HG02884 (cell line): ENCODE results near the gene SOX11.
"Not testable (repeated sequence)": the region's sequence is repeated elsewhere in the genome, so short reads cannot be mapped to it uniquely, and the experiment has no call there.

Source experiments
- ATAC-seq: cut with Tn5 transposase; IDR thresholded peaks from one replicate; pipeline ENCODE4 v1.9.1; 2021; ENCODE audit warnings: mild to moderate bottlenecking, moderate library complexity; ENCODE audit not compliant: unreplicated experiment

SOX11 gene

DNA sequence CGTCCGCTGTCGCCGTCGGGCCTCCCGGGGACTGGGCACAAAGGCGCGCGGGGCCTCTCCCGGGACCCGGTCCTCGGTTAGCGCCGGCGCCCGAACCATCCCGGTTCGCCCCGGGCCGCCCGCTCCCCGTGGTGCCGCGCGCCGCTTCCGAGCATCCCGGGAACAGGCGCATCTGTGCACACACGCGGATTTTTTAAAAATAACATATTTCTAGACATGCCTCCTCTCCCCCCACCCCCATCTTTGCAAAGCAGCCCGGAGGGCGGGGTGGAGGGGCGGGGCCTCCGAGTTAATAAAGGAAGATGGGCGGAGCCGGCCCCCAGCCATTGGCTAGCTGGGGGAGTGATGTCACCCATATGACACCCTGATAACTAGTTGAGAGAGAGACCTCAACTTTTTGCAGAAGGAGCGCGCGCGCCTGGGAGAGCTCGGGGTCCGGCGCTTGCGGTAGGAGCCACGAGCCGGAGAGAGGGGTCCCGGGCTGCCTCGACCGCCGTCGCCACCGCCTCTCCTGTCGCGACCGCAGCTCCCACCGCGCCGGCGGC, at the start of gene SOX11:
SOX11 (plus strand) TSS at position 400 of the 545 bp plus-strand sequence. CDS start 338 bp downstream, outside the sequence.
- ATAC-seq, result no peak

DNA sequence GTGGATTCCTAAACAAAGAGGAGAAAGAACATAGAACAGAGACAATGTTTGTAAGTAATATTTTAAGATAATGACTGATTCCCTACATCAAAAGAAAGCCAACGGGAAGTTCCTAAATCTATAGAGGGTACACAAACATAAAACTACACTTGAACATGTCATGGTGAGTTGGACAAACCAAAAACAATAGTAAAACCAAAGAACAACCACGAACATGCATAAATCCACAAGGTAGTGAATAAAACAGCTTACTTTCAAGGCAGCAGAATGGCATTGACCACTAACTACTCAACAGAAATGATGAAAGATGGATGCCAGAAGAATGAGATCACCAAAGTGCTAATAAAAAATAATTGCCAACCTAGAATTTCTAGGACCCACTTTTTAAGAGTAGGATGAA, 39.5 kb upstream of the SOX11 start:
- not testable (repeated sequence) for ATAC-seq

DNA sequence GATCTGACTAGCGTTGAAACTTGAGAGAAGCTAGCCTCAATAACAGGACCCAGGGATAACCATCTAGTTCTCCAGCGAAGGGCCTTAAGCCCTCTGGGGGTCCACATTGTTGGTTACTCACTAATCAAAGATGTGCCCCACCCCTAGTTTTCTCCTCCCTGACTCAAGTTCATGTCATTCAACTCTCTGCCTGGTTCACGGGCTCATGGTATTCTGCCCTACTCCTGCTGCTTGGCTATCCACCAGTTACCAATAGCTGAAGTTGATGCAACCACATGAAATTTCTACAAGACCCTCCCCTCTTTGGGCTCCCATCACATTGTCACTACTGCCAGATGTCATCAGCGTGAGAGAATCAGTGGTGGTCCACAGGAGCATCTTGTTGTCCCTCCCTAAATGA, 38.4 kb upstream of the SOX11 start:
- not testable (repeated sequence) for ATAC-seq

DNA sequence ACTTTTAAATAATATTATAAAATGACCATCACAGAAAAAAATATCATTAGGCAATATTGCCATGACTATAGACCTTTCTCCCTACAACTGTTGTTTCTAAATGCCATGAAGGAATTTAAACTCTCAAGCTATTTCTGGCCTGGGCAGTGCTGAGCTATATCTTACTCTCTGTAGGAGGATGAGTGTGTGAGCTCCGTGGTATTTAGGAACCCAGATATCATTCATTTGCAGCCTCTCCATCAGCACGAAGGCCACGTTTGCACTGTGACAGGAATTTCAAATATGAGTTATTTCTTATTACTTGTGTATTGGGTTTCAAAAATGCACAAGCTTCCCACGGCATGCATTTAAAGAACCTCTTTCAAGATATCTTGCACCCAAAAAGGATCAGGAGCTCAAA, 35.0 kb upstream of the SOX11 start:
- ATAC-seq, result no peak

DNA sequence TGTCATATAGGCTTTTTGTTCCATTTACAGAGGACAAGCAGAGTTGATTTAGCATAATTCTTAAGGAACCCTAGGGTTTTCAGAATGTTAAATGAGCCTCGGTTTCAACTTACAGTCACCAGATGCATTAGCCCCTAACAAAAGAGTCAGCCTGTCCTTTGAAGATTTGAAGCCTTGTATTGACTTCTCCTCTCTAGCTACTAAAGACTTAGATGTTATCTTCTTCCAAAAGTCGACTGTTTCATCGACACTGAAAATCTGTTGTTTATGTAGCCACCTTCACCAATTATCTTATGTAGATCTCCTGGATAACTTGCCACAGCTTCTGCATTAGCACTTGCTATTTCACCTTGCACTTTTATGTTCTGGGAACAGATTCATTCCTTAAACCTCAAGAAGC, 31.6 kb upstream of the SOX11 start:
- ATAC-seq, result no peak

DNA sequence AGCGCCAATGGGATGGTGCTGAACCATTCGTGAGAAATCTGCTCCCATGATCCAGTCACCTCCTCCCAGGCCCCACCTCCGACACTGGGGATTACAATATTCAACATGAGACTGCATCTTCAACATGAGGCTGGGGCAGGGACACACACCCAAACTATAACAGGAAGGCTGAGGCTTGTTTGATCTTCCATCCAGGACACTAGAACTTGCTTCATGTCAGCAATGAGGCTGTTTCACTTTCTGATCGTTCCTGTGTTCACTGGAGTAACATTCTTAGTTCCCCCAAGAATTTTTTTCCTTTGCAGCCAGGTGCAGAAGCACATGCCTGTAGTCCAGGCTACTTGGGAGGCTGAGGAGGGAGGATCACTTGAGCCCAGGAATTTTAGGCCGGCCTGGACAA, 30.8 kb upstream of the SOX11 start:
- no peak for ATAC-seq

DNA sequence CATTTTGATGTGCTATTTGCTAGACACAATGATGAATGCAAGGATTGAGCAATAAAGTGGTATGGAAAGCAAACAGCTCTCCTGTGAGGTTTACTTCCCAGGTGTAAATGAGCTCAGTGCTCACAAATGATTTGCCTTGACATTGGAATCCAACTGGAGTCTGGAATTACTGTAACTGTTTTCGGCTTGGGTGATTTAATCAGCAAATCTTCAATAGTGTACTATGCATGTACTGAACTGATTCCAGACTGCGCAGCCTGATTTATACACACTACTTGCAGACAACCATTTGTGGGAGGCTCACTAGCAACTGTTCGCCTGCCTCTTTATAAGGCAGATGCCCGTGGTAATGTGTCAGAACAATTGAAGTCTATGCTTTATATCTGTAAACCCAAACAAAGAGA, 27.9 kb upstream of the SOX11 start:
- no peak for ATAC-seq

DNA sequence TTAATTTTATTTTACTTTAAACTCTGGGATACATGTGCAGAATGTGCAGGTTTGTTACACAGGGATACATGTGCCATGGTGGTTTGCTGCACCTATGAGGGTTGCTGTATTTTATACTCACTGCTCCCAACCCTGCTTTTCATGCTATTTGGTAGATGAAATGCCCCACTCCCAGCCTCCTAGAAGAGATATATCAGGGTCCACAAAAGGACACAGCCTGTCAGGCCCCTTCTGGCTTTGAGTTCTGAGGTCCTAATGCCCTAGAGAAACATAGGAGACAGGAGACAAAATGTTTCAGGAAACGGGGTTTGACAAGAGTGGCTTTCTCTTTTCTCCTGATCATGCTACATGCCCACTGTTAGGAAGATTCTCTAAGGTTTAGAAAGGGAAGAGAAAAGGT, 27.1 kb upstream of the SOX11 start:
- no peak for ATAC-seq

DNA sequence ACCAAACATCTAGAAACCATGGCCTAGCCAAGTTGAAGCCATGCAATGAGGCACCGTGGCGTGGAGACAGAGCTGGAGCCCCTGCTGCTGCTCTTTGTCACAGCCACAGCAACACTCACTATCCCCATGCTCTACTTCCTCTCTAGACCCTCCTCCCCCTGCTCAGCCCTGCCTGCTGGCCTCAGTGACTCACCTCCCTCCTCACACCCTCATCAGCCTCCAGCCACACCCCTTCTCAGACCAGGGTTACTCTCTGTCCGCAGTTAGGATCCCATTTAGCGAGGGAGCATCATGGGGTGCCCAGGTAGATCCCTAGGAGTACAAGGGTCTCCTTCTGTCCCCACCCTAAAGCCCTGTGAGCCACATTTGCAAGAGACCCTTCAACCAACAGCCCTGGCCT, 25.4 kb upstream of the SOX11 start:
- no peak for ATAC-seq

DNA sequence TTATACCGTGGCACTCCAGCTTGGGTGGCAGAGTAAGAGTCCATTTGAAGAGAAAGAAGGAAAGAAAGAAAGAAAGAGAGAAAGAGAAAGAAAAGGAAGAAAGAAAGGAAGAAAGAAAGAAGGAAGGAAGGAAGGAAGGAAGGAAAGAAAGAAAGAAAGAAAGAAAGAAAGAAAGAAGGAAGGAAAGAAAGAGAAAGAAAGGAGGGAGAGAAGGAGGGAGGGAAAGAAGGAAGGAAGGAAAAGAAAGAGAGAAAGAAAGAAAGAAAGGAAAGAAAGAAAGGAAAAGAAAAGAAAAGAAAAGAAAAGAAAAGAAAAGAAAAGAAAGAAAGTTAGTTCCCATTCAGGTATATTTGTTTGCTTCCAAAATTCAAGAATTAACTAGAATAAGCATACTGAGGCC, 24.5 kb upstream of the SOX11 start:
- ATAC-seq, result not testable (repeated sequence)

DNA sequence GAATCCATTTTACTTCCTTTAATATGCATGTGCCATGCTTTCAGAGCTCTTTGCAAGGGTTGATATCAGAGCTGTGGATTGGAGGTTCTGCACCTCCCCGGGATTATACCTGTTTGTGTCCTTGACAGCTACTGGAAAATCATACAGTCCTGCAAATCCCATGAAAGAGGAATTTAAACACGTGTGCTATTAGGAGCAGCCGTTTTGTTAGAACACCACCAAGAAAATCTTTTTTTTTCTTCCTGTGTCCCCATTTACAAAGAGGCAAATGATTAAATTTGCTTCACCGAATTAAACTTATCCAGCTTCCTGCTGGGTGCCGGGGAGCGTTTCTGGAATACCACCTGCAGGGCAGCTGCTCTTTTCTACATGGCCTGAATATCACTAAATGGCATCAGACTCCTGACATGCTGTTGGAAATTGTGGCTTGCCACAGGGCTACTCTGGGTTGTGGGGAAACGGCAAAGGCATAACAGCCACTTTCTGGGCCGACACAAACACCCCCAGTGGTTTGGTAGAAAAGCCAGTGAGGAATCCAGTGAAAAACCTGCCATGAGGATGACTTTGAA, 23.4 kb upstream of the SOX11 start:
- no peak for ATAC-seq

DNA sequence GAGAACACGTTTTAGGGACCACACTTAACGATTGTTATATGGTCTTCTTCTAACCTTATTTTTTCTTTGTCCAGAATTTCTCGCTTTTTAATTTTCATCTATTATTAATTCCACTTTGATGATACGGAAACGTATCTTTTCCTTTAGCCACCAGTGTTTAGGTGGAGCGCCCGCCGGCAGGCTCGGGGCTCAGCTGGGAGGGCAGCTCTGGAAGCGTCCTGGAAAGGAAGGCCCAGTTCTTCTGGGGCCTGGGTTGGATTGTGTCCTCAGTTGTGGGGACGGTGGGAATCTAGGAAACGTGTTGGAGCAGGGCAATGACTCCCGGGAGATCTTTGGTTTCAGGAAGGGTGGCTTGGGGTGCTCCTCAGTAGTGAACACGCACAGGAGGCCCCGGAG, 19.4 kb upstream of the SOX11 start:
- ATAC-seq, result no peak

DNA sequence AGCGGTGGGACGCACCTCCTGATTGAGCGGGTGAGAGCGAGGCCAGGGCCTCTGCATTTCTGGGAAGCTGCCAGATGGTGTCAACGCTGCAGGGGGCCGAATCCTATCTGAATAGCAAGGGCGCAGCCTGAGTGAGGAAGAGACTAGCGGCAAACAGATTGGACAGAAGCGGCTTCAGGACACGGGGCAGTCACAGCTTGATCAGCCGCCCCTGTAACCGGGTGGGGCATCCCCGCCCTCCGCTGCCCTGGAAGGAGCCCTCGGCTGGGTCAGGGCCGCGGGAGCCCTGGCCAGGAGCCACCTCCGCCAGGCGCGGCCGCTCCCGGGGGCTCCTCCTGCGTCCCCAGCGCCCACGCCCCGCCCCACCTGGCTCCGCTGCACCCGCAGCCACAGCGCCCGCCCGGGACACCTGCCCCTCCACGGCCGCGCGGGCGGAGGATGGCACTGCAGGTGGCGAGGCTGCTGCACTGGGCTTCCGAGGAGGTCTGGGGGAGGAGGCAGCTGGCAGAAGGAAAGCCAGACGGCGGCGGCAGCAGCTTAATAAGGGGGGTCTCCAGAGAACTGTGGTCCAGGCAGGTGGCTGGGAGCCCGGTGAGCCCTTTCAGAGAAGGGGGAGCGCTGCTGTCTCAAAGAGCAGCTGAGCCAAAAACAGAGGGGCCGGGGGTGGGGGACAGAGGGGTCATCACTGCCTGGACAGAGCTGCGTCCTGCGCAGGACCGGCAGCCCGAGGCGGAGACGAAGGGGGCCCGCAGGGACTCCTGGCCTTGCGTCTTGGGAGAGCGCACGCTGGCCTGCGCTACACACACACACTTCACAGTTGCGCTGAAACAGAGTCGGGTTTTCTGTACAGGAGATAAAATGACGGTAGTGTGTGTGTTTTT, 18.8 kb upstream of the SOX11 start:
- no peak for ATAC-seq

DNA sequence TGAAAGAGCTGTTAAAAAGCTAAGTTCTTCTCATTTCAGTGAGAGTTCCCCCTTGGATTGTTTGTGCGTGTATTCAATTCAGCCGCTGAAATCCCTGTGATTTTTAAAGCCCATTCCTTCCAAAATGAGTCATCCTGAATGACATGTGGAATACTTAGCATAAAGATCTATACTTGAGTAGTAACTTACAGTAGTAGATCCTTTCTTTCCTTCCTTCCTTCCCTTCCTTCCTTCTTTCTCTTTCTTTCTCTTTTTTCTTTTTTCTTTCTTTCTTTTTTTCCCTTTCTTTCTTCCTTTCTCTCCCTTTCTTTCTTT, 18.2 kb upstream of the SOX11 start:
- no peak for ATAC-seq

DNA sequence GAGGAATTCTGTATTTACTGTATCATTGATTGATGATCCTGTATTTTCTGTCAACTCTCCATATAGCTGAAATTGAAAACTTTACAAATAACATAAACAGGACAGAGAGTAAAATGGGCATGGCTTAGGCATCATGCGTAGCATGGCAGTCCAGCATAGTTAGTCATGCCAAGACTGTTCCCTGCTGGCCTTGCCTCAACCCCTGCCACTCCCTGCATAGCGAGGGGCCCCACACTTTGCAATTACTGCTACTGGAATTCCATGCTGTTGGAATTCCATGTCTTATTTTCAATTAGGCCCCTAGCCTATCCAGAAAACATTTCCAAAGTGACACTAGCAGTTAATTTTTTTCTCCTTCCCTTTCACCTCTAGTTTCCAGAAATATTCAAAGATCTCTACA, 15.1 kb upstream of the SOX11 start:
- ATAC-seq, result no peak

DNA sequence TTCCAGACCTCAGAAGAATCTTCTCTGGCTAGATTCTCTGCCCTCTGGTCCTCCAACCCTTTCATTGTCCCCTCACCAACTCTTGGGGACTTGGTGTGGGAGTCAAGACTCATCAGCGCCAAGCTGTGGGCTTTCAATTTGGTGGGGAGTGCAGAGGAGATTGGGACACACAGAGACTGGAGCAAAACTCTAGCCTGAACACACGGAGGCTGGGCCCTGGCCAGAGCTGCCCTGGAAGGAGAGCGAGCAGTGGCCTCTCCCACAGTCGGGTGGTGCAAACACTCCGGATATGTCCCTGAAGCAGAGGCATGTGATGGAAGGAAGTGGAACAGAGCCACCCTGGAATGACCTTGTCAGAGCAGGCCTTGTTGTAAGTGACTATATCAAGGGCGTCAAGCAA, 8.7 kb upstream of the SOX11 start:
- ATAC-seq, result no peak

DNA sequence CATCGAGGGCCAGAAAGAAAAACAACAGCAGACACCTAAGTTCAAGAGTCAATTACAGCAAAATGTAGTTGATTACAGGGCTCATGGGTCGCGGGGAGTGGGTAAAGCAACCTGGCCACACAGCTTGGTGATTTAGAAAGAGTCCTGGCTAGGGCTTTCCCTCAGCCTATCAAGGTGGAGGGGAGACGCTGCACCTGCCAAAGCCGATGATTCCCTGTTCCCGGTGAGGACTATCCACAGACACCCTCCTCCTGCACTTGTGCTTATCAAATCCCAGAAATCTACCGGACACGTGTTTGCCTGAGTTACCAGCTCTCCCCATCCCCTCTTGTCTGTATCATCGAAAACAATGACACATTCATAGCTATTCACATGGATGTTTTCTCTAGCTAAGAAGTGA, 7.0 kb upstream of the SOX11 start:
- ATAC-seq, result no peak

DNA sequence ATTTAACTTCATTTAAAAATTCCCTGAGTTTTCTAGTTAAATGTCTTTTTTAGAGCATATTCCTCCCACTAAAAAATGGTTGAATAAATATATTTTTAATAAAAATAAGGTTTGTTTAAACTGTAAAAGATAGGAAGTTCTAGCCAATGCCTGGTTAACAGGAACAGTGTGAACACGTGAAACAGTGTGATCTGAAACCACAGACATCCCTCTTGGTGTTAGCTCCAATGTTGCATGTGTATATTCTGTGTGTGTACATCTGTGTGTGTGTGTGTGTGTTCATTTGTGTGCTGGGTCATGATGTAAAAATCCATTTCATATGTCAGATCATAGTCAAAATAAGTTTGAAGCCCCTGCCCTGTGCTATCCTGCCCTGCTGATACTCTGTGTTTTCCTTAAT, 6.1 kb upstream of the SOX11 start:
- ATAC-seq, result no peak

DNA sequence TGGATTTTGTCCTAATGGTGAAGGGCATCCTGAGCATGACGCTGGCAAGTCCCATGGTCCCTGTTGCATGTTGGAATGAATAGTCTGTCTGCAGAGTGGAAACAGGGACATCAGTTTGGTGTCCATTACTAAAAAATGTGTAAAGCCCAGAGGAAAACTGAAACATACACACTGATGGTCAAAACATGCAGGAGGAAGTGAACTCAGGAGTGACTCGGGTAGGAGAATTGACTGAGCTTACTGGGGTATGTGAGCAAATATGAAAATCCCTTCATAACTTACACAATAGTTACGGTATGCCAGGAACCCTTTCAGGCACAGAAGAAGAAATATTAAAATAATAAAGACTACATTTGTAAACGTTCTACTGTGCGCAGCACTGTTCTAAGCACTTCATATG, 5.6 kb upstream of the SOX11 start:
- ATAC-seq, result no peak

DNA sequence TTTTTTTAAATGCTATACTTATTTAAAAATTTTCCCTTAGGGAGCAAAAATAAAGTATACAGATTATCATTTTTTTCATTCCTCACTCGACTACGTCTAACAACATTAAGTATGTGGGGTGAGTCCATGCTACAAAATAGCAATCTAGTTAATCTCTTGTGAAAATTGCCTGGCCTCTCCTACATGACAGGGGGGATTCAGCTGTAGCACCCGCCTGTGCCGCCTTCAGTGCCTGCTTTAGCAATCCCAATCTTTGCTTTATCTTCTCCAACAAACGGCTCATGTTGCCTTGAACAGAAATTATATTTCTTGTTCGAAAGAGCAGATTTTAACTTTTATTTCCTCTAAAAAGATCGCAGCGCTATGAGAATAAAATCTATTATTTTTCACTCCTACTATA, 2.4 kb upstream of the SOX11 start:
- no peak for ATAC-seq

DNA sequence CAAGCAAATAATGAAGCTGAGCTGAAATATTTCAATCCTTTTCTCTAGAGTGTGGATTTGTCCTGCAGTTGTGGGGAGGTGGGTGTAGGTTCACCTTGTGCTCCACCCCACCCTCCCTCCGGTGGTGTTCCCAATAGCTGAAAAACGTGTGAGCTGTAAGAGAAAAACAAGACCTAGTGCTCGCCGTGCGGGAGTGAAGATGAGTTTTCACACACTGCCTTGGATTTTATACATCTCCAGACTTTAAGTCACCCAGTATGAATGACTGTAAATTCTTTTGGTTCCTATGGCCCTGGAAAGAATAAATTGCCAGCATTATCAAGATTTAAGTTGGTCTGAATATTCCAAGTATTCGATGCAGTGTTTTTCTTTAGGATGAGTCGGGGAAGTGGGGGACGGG, 1.9 kb upstream of the SOX11 start:
- ATAC-seq, result no peak

DNA sequence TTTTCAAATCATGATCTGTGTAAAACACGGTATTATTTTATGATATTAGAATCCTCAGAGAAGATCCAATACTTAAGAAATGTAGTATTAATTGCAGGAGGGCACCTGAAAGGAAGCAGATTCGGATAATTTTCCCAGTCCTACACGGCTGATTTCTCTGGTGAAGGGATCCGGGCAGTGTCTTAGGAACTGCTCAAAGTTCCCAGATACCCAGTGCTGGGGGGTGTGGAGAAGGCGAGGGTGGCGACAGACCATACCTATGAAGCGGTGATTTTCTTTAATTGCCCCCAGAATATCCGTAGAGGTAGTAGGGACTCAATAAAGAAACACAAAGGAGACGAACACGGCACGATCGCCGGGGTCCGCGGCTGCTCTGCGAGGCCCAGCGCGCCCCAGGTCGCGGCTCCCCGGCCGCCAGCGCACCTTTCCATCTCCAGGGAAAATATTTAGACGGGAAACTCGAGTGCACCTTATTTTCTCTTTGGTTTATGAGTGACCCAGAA, 1.4 kb upstream of the SOX11 start:
- ATAC-seq, result no peak
